ENCODE results near the gene CNR2.
"Not testable (repeated sequence)": the region's sequence is repeated elsewhere in the genome, so short reads cannot be mapped to it uniquely, and the experiment has no call there.

Gene CNR2

DNA sequence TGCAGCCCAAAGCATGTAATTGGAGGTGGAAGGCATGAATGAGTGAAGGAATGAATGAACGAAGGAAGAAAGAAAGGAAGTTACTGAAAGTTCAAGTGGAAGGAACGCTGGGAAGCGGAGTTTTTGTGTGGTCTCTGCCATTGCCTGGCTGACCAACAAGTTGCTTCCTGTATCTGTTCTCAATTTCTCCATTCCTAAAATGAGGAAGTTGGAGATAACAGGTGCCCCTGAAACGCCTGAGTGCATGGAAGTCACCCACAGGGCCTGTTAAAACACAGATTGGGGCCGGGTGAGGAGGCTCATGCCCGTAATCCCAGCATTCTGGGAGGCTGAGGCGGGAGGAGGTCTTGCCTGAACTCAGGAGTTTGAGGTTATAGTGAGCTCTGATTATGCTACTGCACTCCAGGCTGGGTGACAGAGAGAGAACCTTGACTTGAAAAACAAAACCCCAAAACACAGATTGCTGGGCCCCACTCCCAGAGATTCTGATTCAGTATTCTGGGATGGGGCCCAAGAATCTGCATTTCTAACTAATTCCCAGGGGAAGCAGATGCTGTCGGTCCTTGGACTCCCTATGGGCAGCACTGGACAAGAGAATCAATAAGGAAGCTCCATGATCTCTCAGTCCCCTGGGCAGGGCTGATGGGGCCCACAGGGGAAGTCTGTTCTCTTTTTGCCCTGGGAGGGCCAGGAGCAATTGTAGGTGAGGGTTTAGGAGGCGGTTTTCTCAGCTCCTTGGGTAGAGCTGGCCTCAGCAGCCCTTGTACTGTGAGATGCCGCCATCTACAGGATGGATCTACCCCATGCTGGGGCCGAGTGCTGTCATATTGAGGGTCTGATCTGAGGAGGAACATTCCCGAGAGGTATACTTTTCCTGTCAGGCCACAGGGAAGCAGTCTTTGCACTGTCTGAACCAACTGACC, 3.3 kb upstream of the CNR2 start:
- FAIRE-seq, result no peak

DNA sequence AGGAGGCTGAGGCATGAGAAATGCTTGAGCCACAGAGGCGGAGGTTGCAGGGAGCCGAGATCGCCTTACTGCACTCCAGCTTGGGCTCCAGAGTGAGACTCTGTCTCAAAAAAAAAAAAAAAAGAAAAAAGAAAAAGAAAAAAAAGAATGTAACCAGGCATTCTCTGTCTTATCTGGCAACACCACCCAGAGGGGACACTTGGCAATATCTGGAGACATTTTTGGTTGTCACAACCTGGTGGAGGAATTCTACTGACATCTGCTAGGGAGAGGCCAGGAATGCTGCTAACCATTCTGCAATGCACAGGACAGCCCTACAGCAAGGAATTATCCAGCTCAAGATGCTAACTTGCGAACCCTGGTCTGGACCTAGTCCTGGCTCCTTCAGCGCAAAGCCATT, 2.3 kb upstream of the CNR2 start:
- no peak for FAIRE-seq

DNA sequence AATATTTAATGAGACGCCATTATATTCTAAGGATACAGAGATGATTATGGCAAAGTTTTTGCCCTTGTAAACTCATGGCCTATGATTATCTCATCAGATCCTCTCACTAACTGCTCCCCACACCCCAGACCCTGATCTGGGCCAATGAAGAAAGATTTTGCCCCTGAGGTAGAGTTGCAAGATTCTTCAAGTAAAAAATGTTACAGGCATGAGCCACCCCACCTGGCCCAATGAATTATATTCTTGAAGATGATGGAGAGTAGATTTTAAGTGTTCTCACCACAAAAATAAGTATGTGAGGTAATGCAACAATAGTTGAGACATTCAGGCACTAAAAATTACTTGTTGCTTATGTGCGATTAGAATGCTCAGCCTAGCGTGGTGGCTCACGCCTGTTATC, 1.8 kb upstream of the CNR2 start:
- no peak for FAIRE-seq

DNA sequence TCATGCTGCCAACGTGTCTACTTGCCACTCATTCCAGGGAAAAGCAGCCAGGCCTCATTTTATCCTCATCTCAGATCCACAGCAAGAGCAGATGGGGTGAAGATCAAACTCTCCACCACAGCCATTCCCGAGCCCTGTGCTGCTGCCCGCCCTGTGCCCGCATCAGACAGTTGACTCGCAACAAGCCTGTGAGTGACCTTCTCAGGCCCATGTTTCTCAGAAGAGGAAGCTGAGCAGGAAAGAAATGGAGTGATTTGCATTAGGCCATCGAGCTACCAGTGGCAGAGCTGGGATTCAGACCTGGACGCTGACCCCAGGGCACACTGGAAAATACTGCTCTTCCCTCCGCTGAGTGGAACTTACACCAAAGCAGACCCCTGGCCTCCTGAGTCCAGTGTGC, 1.2 kb downstream of the CNR2 start:
- no peak for FAIRE-seq

DNA sequence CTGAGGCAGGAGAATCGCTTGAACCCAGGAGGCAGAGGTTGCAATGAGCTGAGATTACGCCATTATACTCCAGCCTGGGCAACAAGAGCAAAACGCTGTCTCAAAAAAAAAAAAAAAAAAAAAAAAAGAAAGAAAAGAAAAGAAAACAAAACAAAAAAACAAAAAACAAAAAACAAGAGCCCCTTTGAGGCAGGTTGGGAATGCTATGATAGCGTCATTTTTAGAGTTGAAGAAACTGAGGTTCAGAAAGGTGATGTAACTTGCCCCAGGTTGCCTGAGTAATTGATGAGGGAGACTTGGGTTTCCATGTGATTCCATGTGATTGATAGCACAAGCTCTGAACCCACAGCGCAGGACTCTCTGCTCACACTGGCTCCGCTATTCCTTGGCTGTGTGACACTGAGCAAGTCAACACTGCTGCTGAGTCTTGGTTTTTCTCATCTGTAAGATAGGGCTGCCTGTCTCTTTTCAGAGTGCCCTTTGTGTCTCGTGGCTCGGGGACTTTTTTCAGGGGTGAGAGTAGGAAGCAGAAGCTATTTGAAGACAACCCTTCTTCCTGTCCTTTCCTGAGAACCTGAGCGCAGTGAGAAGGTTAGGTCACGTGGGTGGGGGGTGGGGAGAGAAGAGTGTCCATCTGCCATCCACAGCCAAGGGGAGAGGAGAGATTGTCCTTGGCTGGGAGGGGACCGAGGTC, 2.5 kb downstream of the CNR2 start:
- FAIRE-seq, result no peak

DNA sequence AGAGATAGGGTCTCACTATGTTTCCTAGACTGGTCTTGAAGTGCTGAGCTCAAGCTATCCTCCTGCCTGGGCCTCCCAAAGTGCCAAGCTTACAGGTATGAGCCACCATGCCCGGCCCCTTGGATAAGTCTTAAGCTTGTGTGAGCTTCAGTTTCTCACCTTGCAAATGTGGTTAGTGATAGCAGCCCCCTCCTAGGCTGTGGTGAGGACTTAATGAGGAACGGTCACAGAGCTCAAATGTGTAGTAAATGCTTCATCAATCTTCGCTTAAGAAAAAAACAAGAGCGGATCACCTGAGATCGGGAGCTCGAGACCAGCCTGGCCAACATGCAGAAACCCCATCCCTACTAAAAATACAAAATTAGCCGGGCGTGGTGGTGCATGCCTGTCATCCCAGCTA, 3.0 kb downstream of the CNR2 start:
- no peak for FAIRE-seq

DNA sequence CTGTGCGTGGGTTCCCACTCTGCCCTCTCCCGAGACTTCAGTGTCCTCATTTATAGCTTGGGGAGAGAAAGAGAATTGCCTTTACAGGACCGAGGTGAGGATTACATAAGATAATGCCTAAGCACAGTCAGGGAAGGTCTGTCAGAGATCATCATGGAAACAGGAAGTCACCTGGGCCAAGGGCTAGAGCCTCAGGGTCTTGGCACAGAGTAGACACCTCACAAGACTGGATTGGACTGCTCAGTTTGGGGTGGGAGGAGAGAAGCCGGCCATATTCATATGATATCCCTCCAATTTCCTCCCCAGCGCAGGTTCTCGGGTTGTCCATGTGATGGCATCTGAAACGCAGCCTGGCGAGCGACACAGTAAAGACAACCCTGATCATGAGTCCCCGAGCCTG, 3.8 kb downstream of the CNR2 start:
- no peak for FAIRE-seq

DNA sequence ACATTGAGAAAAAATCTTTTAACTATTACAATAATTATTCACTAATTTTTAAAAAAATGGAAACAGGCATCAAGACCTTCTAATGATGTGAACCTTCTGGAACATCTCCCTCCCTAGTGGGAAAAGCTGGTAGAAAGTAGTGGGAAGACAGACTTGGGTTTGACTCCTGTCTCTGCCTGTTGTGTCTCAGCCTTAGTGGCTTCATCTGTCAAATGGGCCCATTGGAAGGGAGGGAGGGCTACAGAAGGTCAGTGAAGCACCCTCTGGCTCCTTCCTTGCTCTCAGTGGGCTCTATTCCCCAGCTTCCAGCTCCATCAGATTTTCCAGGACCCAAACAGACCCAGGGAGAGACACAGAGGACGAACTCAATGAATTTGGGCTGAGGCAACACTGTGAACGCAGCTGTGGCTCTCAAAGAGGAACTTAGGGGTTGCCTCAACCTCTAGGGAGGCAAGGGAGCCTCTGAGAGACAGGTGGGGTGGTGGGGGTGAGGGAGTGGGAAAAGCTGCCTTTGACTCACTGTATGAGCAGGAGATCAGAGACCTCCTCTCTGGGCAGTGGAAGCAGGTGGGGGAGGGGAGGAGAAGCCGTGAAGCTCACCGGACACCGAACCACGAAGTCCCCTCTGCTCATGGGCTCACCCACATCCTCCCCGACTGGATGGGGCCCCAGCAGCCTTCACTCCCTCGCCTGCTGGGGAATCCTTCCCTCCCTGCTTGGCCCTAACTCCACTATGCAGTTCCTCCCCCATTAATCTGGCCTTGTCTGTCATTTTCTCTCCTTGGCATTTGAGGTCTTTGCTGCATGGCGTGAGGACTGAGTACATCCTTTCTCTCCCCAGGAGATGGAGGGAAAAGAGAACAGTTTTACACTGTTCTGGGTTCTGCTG, 4.5 kb downstream of the CNR2 start:
- FAIRE-seq, result no peak

DNA sequence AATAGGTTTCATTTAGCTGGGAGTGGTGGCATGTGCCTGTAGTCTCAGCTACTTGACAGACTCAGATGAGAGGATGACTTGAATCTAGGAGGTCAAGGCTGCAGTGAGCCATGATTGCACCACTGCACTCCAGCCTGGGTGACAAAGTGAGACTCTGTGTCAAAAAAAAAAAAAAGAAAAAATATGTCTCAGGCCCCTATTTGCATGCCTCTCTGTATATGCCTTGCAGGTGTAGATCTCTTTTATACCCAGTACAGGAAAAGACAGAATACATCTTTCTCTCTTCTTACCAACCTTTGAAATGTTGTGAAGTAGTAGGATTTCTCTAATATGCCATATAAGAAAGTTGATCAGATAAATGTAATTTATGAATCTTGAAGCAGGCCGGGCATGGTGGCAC, 6.4 kb downstream of the CNR2 start:
- no peak for FAIRE-seq

DNA sequence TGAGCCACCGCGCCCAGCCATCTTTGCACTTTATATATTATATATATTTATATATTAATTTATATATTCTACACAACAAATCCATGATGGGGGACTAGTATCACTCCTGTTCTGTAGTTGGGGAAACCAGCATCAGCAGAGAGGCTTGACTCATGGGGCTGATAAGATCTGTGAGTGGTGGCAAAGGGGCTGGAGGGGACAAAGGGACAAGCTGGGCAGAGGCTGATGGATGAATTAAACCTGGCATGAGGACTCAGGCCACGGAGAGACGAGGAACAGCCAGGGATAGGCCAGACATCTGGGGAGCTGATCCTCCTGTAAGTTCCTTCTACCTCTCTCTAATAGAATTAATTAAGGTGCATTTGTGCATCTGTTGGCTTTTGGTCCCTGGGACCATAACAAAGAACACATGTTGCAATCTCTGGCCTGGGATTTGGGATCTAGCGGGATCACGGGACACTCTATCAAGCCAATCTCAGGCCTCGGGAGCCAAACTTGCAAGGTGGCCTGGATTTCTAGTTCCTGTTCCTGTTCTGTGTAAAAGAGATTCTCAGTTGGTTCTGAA, 7.6 kb downstream of the CNR2 start:
- no peak for FAIRE-seq

DNA sequence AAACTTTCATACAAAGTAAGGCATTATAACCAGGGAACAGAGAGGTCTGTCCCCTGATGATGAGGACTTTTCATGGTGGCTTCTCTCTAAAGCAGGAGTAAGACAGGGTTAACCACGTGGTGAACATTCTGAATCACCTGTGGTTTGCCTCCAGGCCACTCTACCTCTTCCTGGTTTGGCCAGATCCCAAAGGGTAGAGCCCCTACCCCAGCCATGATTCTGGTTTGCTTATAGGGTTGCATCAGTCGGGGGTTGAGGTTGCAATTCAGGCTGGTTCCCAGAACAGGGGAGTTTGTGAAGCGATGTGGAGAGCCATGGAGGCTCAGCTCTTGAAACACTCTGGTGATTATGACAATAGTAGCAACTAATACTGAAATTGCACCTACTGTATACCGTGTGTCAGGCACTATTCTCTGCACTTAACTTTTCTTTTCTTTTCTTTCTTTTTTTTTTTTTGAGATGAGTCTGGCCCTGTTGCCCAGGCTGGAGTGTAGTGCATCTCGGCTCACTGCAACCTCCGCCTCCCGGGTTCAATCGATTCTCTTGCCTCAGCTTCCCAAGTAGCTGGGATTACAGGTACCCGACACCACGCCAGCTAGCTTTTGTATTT, 8.3 kb downstream of the CNR2 start:
- FAIRE-seq, result no peak

DNA sequence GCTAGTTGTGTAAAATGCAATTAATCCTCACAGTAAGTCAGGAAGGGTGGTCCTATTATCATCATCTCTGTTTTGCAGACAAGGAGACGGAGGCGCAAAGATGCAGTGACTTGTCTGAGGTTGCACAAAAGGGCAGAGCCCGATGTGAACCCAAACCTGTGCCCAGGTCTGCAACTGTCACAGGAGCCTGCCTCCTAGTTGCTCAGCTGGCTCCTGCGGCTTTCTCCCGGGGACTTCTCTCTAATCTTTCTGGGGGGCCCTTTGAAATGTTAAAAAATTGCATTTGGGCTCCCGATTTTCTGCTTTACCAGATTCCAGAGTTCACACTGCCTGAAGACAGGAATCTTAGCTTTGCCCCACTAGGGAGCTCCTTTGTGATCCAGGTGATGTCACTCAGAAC, 9.4 kb downstream of the CNR2 start:
- FAIRE-seq, result no peak

DNA sequence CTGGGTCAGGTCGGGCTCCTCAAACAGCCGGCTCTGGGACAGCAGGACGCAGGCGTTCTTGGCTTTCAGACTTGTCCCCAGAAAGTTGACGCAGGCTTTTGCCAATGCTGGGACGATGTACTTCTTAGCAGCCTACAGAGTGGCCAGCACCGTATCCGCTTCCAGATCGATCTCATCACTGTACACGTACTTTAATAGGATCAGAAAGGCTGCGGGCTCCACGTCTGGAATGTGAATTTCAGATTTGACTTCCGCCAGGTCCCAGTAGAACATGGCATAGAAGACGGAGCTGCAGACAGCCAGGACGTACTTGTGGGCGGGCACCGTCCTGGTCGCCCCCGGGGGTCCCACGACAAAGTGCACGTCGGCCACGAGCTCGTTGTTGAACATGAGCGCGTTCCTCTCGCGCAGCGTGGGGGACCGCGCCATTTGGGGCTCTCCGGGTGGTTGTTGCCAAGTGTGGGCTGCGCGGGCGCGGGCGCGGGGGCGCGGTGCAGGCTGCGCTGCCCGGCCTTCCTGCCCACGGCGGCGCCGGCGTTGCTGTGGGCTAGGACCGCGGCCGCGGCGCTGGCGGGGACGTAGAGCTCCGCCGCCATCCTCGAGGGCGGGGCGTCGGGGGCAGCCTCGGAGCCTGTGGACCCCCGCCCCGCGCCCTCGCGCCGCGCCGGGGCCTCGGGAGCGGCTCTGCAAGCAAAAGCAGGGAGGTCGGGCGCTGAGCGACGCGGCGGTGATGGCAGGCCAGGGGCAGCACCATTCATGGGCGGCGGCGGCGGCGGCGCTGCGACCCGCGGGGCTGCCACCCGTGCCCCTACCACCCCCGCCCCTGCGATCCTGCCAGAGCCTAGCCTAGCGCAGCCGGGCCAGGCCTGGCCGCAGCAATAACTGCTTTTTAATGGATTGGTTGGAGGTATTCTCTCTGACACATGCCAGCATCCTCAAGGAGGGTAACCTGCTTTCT, 10.6 kb downstream of the CNR2 start:
- FAIRE-seq, result no peak

DNA sequence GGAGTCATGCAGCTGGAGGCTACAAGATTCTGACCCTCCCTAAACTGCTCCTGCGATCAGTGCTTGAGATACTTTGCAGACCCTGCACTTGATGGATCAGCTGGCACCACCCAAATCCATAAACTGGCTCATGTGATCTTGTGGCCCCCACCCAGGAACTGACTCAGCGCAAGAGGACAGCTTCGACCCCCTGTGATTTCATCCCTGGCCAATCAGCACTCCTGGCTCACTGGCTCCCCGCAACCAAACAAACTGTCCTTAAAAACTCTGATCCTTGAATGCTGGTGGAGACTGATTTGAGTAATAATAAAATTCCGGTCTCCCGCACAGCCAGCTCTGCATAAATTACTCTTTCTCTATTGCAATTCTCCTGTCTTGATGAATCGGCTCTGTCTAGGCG, 13.1 kb downstream of the CNR2 start:
- not testable (repeated sequence) for FAIRE-seq

DNA sequence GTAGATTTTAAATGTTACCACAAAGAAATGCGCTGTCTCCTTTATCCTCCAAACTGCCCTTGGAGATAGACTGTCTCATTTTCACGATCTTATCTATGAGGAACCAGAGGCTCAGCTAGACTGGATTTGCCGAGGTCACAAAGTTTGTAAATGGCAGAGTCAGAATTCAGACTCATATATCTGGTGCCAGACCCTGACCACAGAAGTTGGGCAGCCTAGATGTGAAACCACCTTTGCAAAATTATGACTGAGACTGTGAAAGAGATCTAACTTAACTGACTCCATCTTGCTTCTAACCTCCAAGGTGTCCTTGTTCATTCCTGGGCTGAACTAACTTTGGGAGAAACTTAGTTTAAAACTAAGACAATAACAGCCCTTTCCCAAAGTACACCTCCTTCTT, 14.1 kb downstream of the CNR2 start:
- no peak for FAIRE-seq

DNA sequence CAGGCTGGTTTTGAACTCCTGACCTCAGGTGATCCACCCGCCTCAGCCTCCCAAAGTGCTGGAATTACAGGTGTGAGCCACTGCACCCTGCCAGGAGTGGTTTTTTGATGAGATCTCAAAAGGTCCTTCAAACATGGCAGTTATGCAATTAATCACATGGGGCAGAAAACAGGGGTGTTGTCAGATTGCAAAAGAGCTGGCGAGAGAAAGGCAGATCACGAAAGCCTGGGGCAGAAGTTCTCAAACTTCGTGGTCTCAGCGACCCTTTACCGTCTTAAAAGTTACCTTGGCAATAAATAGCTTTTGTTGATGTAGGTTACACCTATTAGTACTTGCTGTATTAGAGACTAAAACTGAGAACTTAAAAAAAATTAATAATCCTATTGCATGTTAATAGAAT, 16.1 kb downstream of the CNR2 start:
- FAIRE-seq, result no peak

DNA sequence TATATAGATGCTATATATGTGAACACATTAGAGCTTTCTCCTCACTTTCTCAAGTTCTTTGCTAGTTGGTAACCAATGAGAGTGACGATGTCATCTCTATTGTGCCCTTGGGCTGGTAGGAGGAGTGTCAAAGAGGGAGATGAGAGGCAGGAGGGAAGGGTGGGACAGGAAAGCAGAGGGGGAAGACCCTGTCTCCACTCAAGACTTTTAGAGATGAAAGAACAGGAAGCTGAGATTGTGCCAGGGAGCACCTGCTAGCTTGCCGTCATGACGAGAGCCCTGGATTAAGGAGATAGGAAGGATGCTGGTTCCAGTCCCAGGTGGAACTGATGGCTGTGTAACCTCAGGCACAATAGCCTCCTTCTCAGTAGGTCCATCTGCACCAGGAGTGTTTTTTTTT, 16.7 kb downstream of the CNR2 start:
- FAIRE-seq, result no peak

DNA sequence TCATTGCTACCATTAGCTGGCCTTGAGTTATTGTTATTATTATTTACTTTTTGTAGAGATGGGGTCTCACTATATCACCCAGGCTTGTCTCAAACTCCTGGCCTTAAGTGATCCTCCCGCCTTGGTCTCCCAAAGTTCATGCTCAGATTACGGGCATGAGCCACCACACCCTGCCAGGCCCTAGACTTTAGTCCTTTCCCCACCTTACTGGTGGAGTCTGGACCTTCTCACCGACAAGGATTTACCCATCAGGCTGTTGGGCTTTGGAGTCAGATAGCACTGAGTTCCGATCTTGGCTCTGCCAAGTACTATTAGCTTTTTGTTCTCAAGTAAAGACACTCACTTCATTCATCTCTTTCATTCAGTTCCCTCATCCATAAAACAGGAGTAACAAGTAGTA, 17.2 kb downstream of the CNR2 start:
- no peak for FAIRE-seq

DNA sequence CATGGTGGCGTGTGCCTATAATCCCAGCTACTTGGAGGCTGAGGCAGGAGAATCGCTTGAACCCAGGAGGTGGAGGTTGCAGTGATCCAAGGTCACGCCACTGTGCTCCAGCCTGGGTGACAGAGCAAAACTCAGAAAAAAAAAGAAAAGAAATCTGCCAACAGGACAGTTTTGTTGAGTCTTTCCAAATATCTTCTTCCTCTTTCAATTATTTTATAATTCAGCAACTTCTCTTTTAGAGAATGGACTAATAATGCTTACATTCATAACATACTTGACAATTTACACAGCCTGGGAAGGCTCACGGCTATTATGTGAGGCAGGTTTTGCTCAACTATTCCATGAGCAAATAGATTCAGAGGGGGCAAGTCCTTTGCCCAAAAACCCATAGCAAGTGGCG, 18.1 kb downstream of the CNR2 start:
- FAIRE-seq, result no peak

DNA sequence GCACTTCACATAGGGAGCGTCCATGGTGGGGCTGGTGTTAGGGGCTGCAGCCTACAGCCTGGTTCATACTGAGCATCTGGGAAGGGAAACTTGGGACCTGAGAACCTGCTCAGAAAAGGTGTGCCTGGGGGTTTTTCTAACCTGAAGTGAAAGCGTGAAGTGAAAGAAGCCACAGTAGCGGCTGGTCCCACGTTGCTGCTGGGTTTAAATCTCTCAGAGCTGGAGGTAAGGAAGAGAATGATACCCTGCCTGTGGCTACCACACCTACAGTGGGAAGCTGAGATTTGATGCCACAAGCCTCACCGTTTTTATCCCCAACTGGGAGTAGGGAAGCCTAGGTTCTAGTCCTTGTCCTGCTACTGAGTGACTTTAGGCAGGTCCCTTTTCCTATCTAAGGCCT, 24.1 kb downstream of the CNR2 start:
- FAIRE-seq, result no peak

DNA sequence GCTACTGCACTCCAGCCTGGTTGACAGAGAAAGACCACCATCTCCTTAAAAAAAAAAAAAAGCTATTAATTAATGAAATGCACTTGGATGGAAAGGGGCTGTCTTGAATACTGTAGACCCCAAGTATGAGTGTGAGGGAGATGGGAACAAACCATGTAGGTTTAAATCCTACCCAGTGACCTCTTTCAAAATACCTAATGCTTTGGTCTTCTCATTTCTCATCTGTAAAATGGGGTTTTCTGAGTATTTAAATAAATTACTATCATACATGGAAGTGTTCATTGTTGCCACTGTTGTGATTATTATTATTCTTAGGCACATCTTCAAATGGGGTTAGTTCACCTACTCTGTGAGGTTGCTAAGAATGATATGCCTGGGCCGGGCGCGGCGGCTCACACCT, 27.9 kb downstream of the CNR2 start:
- no peak for FAIRE-seq
